Adrenal gland (tissue), 12 donors: Measurements from ENCODE around the gene MAPKAP1. TPM values are rescaled to one million over a fixed set of nuclear protein-coding genes. Genes with fewer than 3 reads are reported as not detected.

ENCODE experiments used
- DNase-seq, 7 donors: peaks; one replicate each; pipeline ENCODE4 v3.0.0-alpha.2; 2019 to 2020
- H3K27ac ChIP-seq, 5 donors: fragments of 200-600 bp; sonication (generic) in 4 of 5; 1 replicate in 3 of 5; 2 replicates in 2 of 5; pipeline versions ENCODE4 v1.5.1 to v1.8.0; 2016 to 2020; ENCODE audit warnings: mild to moderate bottlenecking in 1 of 5
- H3K27me3 ChIP-seq: fragments of 200-600 bp; 2 replicates; pipeline ENCODE4 v1.8.0; 2021
- H3K36me3 ChIP-seq, 2 donors: fragments of 200-600 bp; replicated peaks in 1 of 2; 1 replicate in 1 of 2; 2 replicates in 1 of 2; pipeline versions ENCODE4 v1.5.1 to v1.8.0; 2018 to 2022
- H3K4me1 ChIP-seq, 2 donors: fragments of 200-600 bp; replicated peaks in 1 of 2; 1 replicate in 1 of 2; 2 replicates in 1 of 2; pipeline versions ENCODE4 v1.5.1 to v1.8.0; 2018 to 2021
- H3K4me3 ChIP-seq, 4 donors: fragments of 200-600 bp; sonication (generic) in 3 of 4; one replicate each; pipeline ENCODE4 v1.5.1; 2016 to 2018
- H3K9me3 ChIP-seq, 3 donors: fragments of 200-600 bp; sonication (generic) in 1 of 3; replicated peaks in 1 of 3; 1 replicate in 2 of 3; 2 replicates in 1 of 3; pipeline versions ENCODE4 v1.5.1 to v1.8.0; 2016 to 2021
- POLR2A ChIP-seq, 2 donors: fragments of 450-650 bp; IDR thresholded peaks; one replicate each; pipeline ENCODE4 v1.6.1; 2017; ENCODE audit warnings: antibody characterized with exemption in 2 of 2, mild to moderate bottlenecking in 2 of 2, moderate library complexity in 1 of 2
- WGBS, 4 donors: extraction: QIAGEN DNeasy Blood & Tissue Kit in 2 of 4; methylation state at CpG; one replicate each; pipeline versions ENCODE4 v1.1.5 to v1.1.7; 2013 to 2017; 5-methylcytosine and 5-hydroxymethylcytosine counted together
- intact Hi-C, 2 donors: fragments of 100-400 bp; cut with DNase I; formaldehyde crosslinking; loops; one replicate each; pipeline versions ENCODE4 v1.14.1 to v1.15.0; 2022 to 2023
- polyA plus RNA-seq, 3 donors: library from polyadenylated mRNA; stranded (reverse); fragments of 200-250 nt in 2 of 3; fragments of 350-450 nt in 1 of 3; fragmentation: Illumina TruSeq in 1 of 3; extraction: RNeasy Lipid Tissue Mini Kit (QIAGEN cat#74804) in 1 of 3; gene quantifications; one replicate each; pipeline ENCODE4 v1.2.3, GENCODE V29; 2013 to 2014
- total RNA-seq, 9 donors: library from RNA; depleted of rRNA in 4 of 9; stranded (reverse); fragments of >200 nt in 4 of 9; fragments of 120-200 nt in 1 of 9; fragmentation: NEBNext Ultra II Directional in 1 of 9; extraction: Animal tissue kit (Norgen Biotek cat#: 25700) in 1 of 9; gene quantifications; one replicate each; pipeline versions ENCODE4 v1.1.0 to v1.2.4, GENCODE V29; 2013 to 2023
- TF ChIP-seq, protein P1 (sequence below), 6 experiments: fragments of 450-650 bp in 4 of 6; fragments of 200-600 bp in 2 of 6; sonication (generic) in 1 of 6; IDR thresholded peaks; 1 replicate in 5 of 6; 2 replicates in 1 of 6; pipeline versions ENCODE4 v1.5.1 to v1.8.0; 2016 to 2021; ENCODE audit warnings: antibody characterized with exemption in 6 of 6, mild to moderate bottlenecking in 2 of 6, moderate library complexity in 1 of 6
- donor health status: healthy with polysubstance abuse.
- donor health status: Bipolar disorder and iron deficiency.
- donor health status: DM: yes; HTN: yes; CAD: no.
- donor health status: DM: no; HTN: no; CAD: no.
- donor health status: DM: no; HTN: no; CAD: no.
- donor health status: DM: yes; HTN: yes; CAD: no.

The MAPKAP1 gene
- total and polyA plus RNA-seq, 12 donors: 72.2 to 156 (median 94.9) TPM

GRCh38 chr9:125747053-125747764 lies 40.2 kb upstream of the MAPKAP1 start, which contains the start of gene PBX3:
Gene PBX3, plus strand, starts transcription at chr9:125747373.
- H3K36me3 ChIP-seq: no peaks in the 10 kb centered on the region
- peaks cover 19 to 37% of the 10 kb centered on the region in 2 donors for H3K4me1 ChIP-seq
- H3K9me3 ChIP-seq: no peaks in the 10 kb centered on the region
- TF ChIP-seq POLR2A (IDR thresholded peaks at IDR 0.05): peak; percentile 10 to 24
- TF ChIP-seq, protein P1, sequence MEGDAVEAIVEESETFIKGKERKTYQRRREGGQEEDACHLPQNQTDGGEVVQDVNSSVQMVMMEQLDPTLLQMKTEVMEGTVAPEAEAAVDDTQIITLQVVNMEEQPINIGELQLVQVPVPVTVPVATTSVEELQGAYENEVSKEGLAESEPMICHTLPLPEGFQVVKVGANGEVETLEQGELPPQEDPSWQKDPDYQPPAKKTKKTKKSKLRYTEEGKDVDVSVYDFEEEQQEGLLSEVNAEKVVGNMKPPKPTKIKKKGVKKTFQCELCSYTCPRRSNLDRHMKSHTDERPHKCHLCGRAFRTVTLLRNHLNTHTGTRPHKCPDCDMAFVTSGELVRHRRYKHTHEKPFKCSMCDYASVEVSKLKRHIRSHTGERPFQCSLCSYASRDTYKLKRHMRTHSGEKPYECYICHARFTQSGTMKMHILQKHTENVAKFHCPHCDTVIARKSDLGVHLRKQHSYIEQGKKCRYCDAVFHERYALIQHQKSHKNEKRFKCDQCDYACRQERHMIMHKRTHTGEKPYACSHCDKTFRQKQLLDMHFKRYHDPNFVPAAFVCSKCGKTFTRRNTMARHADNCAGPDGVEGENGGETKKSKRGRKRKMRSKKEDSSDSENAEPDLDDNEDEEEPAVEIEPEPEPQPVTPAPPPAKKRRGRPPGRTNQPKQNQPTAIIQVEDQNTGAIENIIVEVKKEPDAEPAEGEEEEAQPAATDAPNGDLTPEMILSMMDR (IDR thresholded peaks at IDR 0.05): no peak
- no peaks in the 10 kb centered on the region for H3K27me3 ChIP-seq
- intact Hi-C loops: loop anchor here in 1 of 2 donors (5.0 kb wide), 2 partner anchors 75 to 335 kb away; no protein-coding TSS in a partner anchor
- H3K27ac ChIP-seq: peak within 1 kb of the TSS; percentile 78 to 91 (median 86)
- DNase-seq: peak; percentile 59 to 76 (median 67)
- peak within 1 kb of the TSS; percentile 80 to 100 (median 94) for H3K4me3 ChIP-seq
- 0 to 1% (median 0%) methylated on average over 29 to 104 of the region's 107 CpGs; no CpG with 5 or more reads in 1 of the 4 donors for WGBS, 4 donors

DNA sequence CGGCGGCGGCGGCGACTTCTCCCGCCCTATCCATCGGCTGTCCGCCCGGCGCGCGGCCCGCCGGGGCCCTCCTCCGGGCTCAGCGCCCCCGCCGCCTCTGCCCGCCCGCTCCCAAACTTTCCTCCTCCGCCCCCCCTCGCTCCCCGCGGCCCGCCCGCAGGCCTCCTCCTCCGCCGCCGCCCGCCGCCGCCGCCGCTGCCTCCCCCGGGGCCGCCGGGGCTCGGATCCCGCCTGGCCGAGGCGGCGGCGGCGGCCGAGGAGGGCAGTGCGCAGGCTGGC lies 39.7 kb upstream of the MAPKAP1 start:
- no peaks in the 10 kb centered on the region for H3K36me3 ChIP-seq
- no peaks in the 10 kb centered on the region for H3K9me3 ChIP-seq
- TF ChIP-seq, protein P1 (IDR thresholded peaks at IDR 0.05): no peak
- TF ChIP-seq POLR2A (IDR thresholded peaks at IDR 0.05): peak in 1 of 2 donors; percentile 19
- no peak for DNase-seq
- peak overlapping the region in 4 of 5 donors; percentile 64 to 91 (median 80) for H3K27ac ChIP-seq
- no peaks in the 10 kb centered on the region for H3K27me3 ChIP-seq
- WGBS, 4 donors: 0 to 1% (median 1%) methylated on average over 3 to 46 of the region's 46 CpGs; no CpG with 5 or more reads in 1 of the 4 donors
- intact Hi-C loops: loop anchor here in 1 of 2 donors (5.0 kb wide), 2 partner anchors 76 to 334 kb away; no protein-coding TSS in a partner anchor
- peak overlapping the region in 1 of 4 donors; percentile 80 for H3K4me3 ChIP-seq
- H3K4me1 ChIP-seq: peaks cover 15 to 32% of the 10 kb centered on the region in 2 donors

- H3K9me3 ChIP-seq: no peaks in the 10 kb centered on the region
- intact Hi-C loops: loop anchor here in 1 of 2 donors (5.0 kb wide), 2 partner anchors 76 to 334 kb away; no protein-coding TSS in a partner anchor
- H3K4me1 ChIP-seq: peaks cover 11 to 27% of the 10 kb centered on the region in 2 donors
- TF ChIP-seq POLR2A (IDR thresholded peaks at IDR 0.05): peak in 1 of 2 donors; percentile 77
- TF ChIP-seq, protein P1 (IDR thresholded peaks at IDR 0.05): no peak
- DNase-seq: peak; percentile 95 to 98 (median 96)
- peak overlapping the region in 2 of 4 donors; percentile 36 to 80 for H3K4me3 ChIP-seq
- 1% methylated on average over 23 to 78 of the region's 79 CpGs for WGBS, 4 donors
- no peaks in the 10 kb centered on the region for H3K27me3 ChIP-seq
- H3K36me3 ChIP-seq: no peaks in the 10 kb centered on the region
- peak overlapping the region; percentile 37 to 91 (median 77) for H3K27ac ChIP-seq
These were observed 39.2 kb upstream of the MAPKAP1 start for GRCh38 chr9:125746017-125746773.

- Histone ChIP-seq H3K4me3 (peak overlapping the region in 2 of 4 donors; percentile 36 to 80), H3K36me3 (no peaks in the 10 kb centered on the region), H3K27me3 (no peaks in the 10 kb centered on the region), H3K4me1 (peaks cover 6 to 22% of the 10 kb centered on the region in 2 donors), H3K9me3 (no peaks in the 10 kb centered on the region), H3K27ac (peak overlapping the region in 3 of 5 donors; percentile 77 to 91 (median 83))
- intact Hi-C loops: loop anchor here in 1 of 2 donors (5.0 kb wide), 2 partner anchors 77 to 333 kb away; no protein-coding TSS in a partner anchor
- no peak for DNase-seq
- WGBS, 4 donors: 20 to 24% (median 23%) methylated on average over 6 of the region's 6 CpGs
- no peak for TF ChIP-seq POLR2A (IDR thresholded peaks at IDR 0.05)
- TF ChIP-seq, protein P1 (IDR thresholded peaks at IDR 0.05): no peak
These were observed 38.6 kb upstream of the MAPKAP1 start for GRCh38 chr9:125745682-125746016.
